ENCODE measurements around the gene TUBB2A. TPM values are rescaled to one million over a fixed set of nuclear protein-coding genes. Genes with fewer than 3 reads are reported as not detected.

The TUBB2A gene
- total and polyA plus RNA-seq, 4 donors = 16.9 to 40.0 (median 36.6) TPM

DNA sequence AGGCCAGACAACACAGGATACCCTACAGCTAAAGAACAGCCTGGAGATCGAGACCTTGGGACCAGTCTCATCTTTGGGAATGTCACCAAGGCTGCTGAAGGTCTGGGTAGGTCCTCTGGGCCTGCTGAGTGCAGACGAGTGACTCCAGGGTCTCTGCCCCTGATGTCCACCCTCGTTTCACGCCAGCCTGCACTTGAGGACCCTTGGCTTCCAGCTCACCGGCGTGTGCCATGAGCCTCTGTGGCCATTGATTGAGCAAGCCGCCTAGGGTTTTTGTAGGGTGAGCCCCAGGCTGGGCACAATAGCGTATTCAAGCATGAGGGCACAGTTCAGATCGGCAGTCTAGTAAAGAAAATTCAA, 34.5 kb downstream of the TUBB2A start:
- Histone ChIP-seq H3K4me1 (ENCODE audit: control insufficient read depth in 1 of 2, insufficient read depth in 2 of 2, low read length in 2 of 2) (no peaks in the 10 kb centered on the region), H3K4me3 (ENCODE audit: low read length in 2 of 2) (no peak overlapping the region), H3K27me3 (ENCODE audit: control insufficient read depth in 1 of 2, insufficient read depth in 2 of 2, low read length in 1 of 2) (no peaks in the 10 kb centered on the region), H3K27ac (ENCODE audit: low read depth in 1 of 2, low read length in 2 of 2) (no peak overlapping the region), H3K36me3 (ENCODE audit: control insufficient read depth in 1 of 2, insufficient read depth in 2 of 2, low read length in 1 of 2) (no peaks in the 10 kb centered on the region), H3K9me3 (ENCODE audit: control insufficient read depth, low read length) (no peaks in the 10 kb centered on the region)
- 92 to 94% methylated on average over 9 of the region's 9 CpGs for WGBS, 2 donors
- DNase-seq = no peak
- no peak for ATAC-seq (ENCODE audit: low FRiP score)
- intact Hi-C loops (cut with DNase I) = loop anchor here in 1 of 2 donors (10.0 kb wide), 1 partner anchor 882 kb away; no protein-coding TSS in a partner anchor

DNA sequence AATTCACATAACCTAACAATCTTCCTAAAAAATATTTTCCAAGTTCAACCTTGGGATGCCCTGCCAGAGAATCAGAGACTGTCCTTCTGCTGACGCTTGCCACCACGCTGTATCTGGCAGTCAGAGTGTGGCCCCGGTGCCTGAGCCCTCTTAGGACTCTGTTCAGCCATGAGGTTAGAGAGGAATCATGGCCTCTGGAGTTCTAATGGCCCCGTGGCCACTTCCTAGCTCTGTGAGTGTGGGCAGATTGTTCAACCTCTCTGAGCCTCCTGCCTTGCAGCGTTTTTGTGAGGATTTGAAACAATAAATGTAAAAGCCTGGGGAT, 36.6 kb downstream of the TUBB2A start:
- 95% methylated on average over 5 of the region's 5 CpGs for WGBS, 2 donors
- Histone ChIP-seq H3K27me3 (ENCODE audit: control insufficient read depth in 1 of 2, insufficient read depth in 2 of 2, low read length in 1 of 2) (no peaks in the 10 kb centered on the region), H3K4me1 (ENCODE audit: control insufficient read depth in 1 of 2, insufficient read depth in 2 of 2, low read length in 2 of 2) (no peaks in the 10 kb centered on the region), H3K36me3 (ENCODE audit: control insufficient read depth in 1 of 2, insufficient read depth in 2 of 2, low read length in 1 of 2) (no peaks in the 10 kb centered on the region), H3K27ac (ENCODE audit: low read depth in 1 of 2, low read length in 2 of 2) (no peak overlapping the region), H3K4me3 (ENCODE audit: low read length in 2 of 2) (no peak overlapping the region), H3K9me3 (ENCODE audit: control insufficient read depth, low read length) (no peaks in the 10 kb centered on the region)
- intact Hi-C loops (cut with DNase I) = loop anchor here in 1 of 2 donors (10.0 kb wide), 1 partner anchor 884 kb away; no protein-coding TSS in a partner anchor
- ATAC-seq (ENCODE audit: low FRiP score) (no peak), DNase-seq (no peak)

- intact Hi-C loops (cut with DNase I) = no loop called here
- no peaks in the 10 kb centered on the region for H3K27me3 ChIP-seq (ENCODE audit: control insufficient read depth in 1 of 2, insufficient read depth in 2 of 2, low read length in 1 of 2)
- H3K4me1 ChIP-seq (ENCODE audit: control insufficient read depth in 1 of 2, insufficient read depth in 2 of 2, low read length in 2 of 2) = no peaks in the 10 kb centered on the region
- ATAC-seq (ENCODE audit: low FRiP score) (peak; percentile 30), DNase-seq (no peak)
- peak overlapping the region in 1 of 2 donors; percentile 44 for H3K27ac ChIP-seq (ENCODE audit: low read depth in 1 of 2, low read length in 2 of 2)
- WGBS, 2 donors = 18 to 20% methylated on average over 19 of the region's 19 CpGs
- peak overlapping the region; percentile 50 to 87 for H3K4me3 ChIP-seq (ENCODE audit: low read length in 2 of 2)
- no peaks in the 10 kb centered on the region for H3K9me3 ChIP-seq (ENCODE audit: control insufficient read depth, low read length)
- H3K36me3 ChIP-seq (ENCODE audit: control insufficient read depth in 1 of 2, insufficient read depth in 2 of 2, low read length in 1 of 2) = no peaks in the 10 kb centered on the region
Measured at GRCh38 chr6:3119040-3119723, 38.2 kb downstream of the TUBB2A start.

- peak; percentile 99 for ATAC-seq (ENCODE audit: low FRiP score)
- Histone ChIP-seq H3K9me3 (ENCODE audit: control insufficient read depth, low read length) (no peaks in the 10 kb centered on the region), H3K4me1 (ENCODE audit: control insufficient read depth in 1 of 2, insufficient read depth in 2 of 2, low read length in 2 of 2) (no peaks in the 10 kb centered on the region), H3K36me3 (ENCODE audit: control insufficient read depth in 1 of 2, insufficient read depth in 2 of 2, low read length in 1 of 2) (no peaks in the 10 kb centered on the region), H3K27me3 (ENCODE audit: control insufficient read depth in 1 of 2, insufficient read depth in 2 of 2, low read length in 1 of 2) (no peaks in the 10 kb centered on the region), H3K27ac (ENCODE audit: low read depth in 1 of 2, low read length in 2 of 2) (peak within 1 kb of the TSS in 1 of 2 donors; percentile 82), H3K4me3 (ENCODE audit: low read length in 2 of 2) (peak within 1 kb of the TSS; percentile 50 to 87)
- intact Hi-C loops (cut with DNase I) = no loop called here
- WGBS, 2 donors = 0% methylated on average over 69 to 89 of the region's 89 CpGs
- DNase-seq = peak; percentile 99 to 100
Measured at GRCh38 chr6:3118353-3119039, 38.8 kb downstream of the TUBB2A start, which contains the start of gene BPHL. Gene BPHL (plus strand): TSS chr6:3118711. CDS start chr6:3118741, 30 bp downstream.

DNA sequence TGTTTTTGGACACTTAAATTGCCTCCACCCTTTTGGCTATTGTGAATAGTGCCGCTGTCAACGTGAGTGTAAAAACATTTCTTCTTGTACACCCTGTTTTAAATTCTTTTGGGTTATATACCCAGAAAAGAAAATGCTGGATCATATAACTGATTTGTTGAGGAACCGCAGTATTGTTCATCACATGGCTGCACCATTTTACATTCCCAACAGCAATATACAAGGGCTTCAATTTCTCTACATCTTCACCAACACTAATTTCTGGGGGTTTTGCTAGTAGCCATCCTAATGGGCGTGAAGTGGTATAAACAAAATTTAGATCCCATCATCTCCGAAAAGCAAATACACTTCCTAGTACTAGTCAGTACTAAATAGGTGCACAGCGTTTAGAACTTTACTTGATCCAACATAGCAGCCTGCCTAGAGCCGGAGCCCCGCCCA, 39.4 kb downstream of the TUBB2A start:
- Histone ChIP-seq H3K27ac (ENCODE audit: low read depth in 1 of 2, low read length in 2 of 2) (no peak overlapping the region), H3K9me3 (ENCODE audit: control insufficient read depth, low read length) (no peaks in the 10 kb centered on the region), H3K4me1 (ENCODE audit: control insufficient read depth in 1 of 2, insufficient read depth in 2 of 2, low read length in 2 of 2) (no peaks in the 10 kb centered on the region), H3K36me3 (ENCODE audit: control insufficient read depth in 1 of 2, insufficient read depth in 2 of 2, low read length in 1 of 2) (no peaks in the 10 kb centered on the region), H3K4me3 (ENCODE audit: low read length in 2 of 2) (peak overlapping the region; percentile 40 to 50), H3K27me3 (ENCODE audit: control insufficient read depth in 1 of 2, insufficient read depth in 2 of 2, low read length in 1 of 2) (no peaks in the 10 kb centered on the region)
- no peak for DNase-seq
- intact Hi-C loops (cut with DNase I) = no loop called here
- WGBS, 2 donors = 8 to 9% methylated on average over 8 of the region's 8 CpGs
- ATAC-seq (ENCODE audit: low FRiP score) = no peak

- H3K36me3 ChIP-seq (ENCODE audit: control insufficient read depth in 1 of 2, insufficient read depth in 2 of 2, low read length in 1 of 2) = peaks cover 0 to 3% of the 10 kb centered on the region in 2 donors
- no peaks in the 10 kb centered on the region for H3K27me3 ChIP-seq (ENCODE audit: control insufficient read depth in 1 of 2, insufficient read depth in 2 of 2, low read length in 1 of 2)
- DNase-seq (no peak), ATAC-seq (ENCODE audit: low FRiP score) (no peak)
- 93 to 95% methylated on average over 6 of the region's 6 CpGs for WGBS, 2 donors
- H3K27ac ChIP-seq (ENCODE audit: low read depth in 1 of 2, low read length in 2 of 2) = no peak overlapping the region
- no peaks in the 10 kb centered on the region for H3K4me1 ChIP-seq (ENCODE audit: control insufficient read depth in 1 of 2, insufficient read depth in 2 of 2, low read length in 2 of 2)
- intact Hi-C loops (cut with DNase I) = loop anchor here in 1 of 2 donors (5.0 kb wide), 1 partner anchor 37 kb away; no protein-coding TSS in a partner anchor
- H3K4me3 ChIP-seq (ENCODE audit: low read length in 2 of 2) = no peak overlapping the region
- no peaks in the 10 kb centered on the region for H3K9me3 ChIP-seq (ENCODE audit: control insufficient read depth, low read length)
Measured at GRCh38 chr6:3114377-3114776, 43.0 kb downstream of the TUBB2A start.

- H3K4me1 ChIP-seq (ENCODE audit: control insufficient read depth in 1 of 2, insufficient read depth in 2 of 2, low read length in 2 of 2) = no peaks in the 10 kb centered on the region
- H3K36me3 ChIP-seq (ENCODE audit: control insufficient read depth in 1 of 2, insufficient read depth in 2 of 2, low read length in 1 of 2) = peaks cover 5 to 8% of the 10 kb centered on the region in 2 donors
- H3K27ac ChIP-seq (ENCODE audit: low read depth in 1 of 2, low read length in 2 of 2) = no peak overlapping the region
- H3K4me3 ChIP-seq (ENCODE audit: low read length in 2 of 2) = no peak overlapping the region
- DNase-seq = no peak
- 84 to 89% methylated on average over 3 of the region's 3 CpGs for WGBS, 2 donors
- ATAC-seq (ENCODE audit: low FRiP score) = no peak
- H3K27me3 ChIP-seq (ENCODE audit: control insufficient read depth in 1 of 2, insufficient read depth in 2 of 2, low read length in 1 of 2) = no peaks in the 10 kb centered on the region
- H3K9me3 ChIP-seq (ENCODE audit: control insufficient read depth, low read length) = no peaks in the 10 kb centered on the region
- intact Hi-C loops (cut with DNase I) = loop anchor here in 1 of 2 donors (5.0 kb wide), 1 partner anchor 32 kb away; no protein-coding TSS in a partner anchor
Measured at GRCh38 chr6:3109761-3110160, 47.6 kb downstream of the TUBB2A start.

DNA sequence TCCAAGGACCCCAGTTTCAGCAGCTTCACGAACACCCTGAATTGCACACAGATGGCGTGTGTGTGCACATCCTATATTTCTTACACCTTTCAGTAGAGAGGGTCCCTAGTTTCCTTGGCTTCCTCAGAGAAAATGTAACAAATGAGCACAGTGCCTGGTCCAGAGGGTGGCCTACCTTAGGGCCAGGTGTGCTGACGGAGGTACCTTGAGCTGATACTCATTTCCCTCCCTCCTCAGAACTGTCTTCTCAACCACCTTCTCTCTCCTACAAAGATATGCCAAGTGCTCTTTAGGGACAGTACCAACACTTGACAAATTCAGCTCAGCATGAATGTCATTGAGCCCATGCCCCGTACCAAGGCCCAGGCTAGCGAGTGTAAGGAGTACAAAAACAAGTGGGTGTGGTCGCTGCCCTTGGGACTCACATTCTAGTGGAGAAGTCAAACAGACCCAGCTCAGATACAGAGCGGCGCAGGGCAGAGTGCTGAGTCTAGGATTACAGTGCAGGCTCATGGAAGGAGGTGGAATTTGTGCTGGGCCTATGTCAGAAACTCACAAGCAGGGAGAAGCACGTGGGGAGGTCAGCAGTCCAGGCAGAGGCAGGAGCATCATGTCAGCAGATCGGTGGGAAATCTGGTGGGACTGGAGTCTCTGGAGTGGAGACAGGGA, 48.5 kb downstream of the TUBB2A start:
- H3K4me3 ChIP-seq (ENCODE audit: low read length in 2 of 2) = no peak overlapping the region
- ATAC-seq (ENCODE audit: low FRiP score) (peak; percentile 39), DNase-seq (no peak)
- WGBS, 2 donors = 88 to 89% methylated on average over 10 of the region's 10 CpGs
- H3K27ac ChIP-seq (ENCODE audit: low read depth in 1 of 2, low read length in 2 of 2) = no peak overlapping the region
- intact Hi-C loops (cut with DNase I) = no loop called here
- H3K27me3 ChIP-seq (ENCODE audit: control insufficient read depth in 1 of 2, insufficient read depth in 2 of 2, low read length in 1 of 2) = no peaks in the 10 kb centered on the region
- H3K4me1 ChIP-seq (ENCODE audit: control insufficient read depth in 1 of 2, insufficient read depth in 2 of 2, low read length in 2 of 2) = no peaks in the 10 kb centered on the region
- H3K36me3 ChIP-seq (ENCODE audit: control insufficient read depth in 1 of 2, insufficient read depth in 2 of 2, low read length in 1 of 2) = peaks cover 8% of the 10 kb centered on the region in 2 donors
- H3K9me3 ChIP-seq (ENCODE audit: control insufficient read depth, low read length) = no peaks in the 10 kb centered on the region
